GM23338 (cell line): ENCODE measurements around the gene SMCO2. TPM values are rescaled to one million over a fixed set of nuclear protein-coding genes. Genes with fewer than 3 reads are reported as not detected.

Source experiments
- ATAC-seq: fragments of 200-7000 bp; cut with Tn5 transposase; 3 replicates; pipeline ENCODE4 v1.9.1; 2020
- DNase-seq: peaks from one replicate; pipeline ENCODE4 v3.0.0-alpha.2; 2015; ENCODE audit warnings: low spot score
- H2AFZ ChIP-seq: fragments of 200-600 bp; sonication (generic); 2 replicates; pipeline ENCODE4 v1.8.0; 2016; ENCODE audit warnings: antibody characterized with exemption, mild to moderate bottlenecking, moderate library complexity
- H3F3A ChIP-seq: fragments of 200-600 bp; sonication (generic); replicated peaks from 2 replicates; pipeline ENCODE4 v1.8.0; 2017; ENCODE audit warnings: antibody characterized with exemption, mixed run types, low read depth
- H3K27ac ChIP-seq: fragments of 200-600 bp; sonication (generic); 2 replicates; pipeline ENCODE4 v1.6.1; 2016; ENCODE audit warnings: low read depth
- H3K27me3 ChIP-seq: fragments of 200-600 bp; sonication (generic); 2 replicates; pipeline ENCODE4 v1.8.0; 2016; ENCODE audit warnings: mild to moderate bottlenecking, mixed run types, moderate library complexity; ENCODE audit not compliant: insufficient read depth
- H3K36me3 ChIP-seq: fragments of 200-600 bp; sonication (generic); 2 replicates; pipeline ENCODE4 v1.8.0; 2016; ENCODE audit warnings: mild to moderate bottlenecking; ENCODE audit not compliant: insufficient read depth
- H3K4me1 ChIP-seq: fragments of 200-600 bp; sonication (generic); 2 replicates; pipeline ENCODE4 v1.8.0; 2016; ENCODE audit warnings: mild to moderate bottlenecking, moderate library complexity; ENCODE audit not compliant: insufficient read depth
- H3K4me2 ChIP-seq: fragments of 200-600 bp; sonication (generic); 2 replicates; pipeline ENCODE4 v1.7.1; 2017; ENCODE audit warnings: mixed run types
- H3K4me3 ChIP-seq: fragments of 200-600 bp; sonication (generic); 2 replicates; pipeline ENCODE4 v1.6.1; 2016; ENCODE audit warnings: mixed run types
- H3K79me2 ChIP-seq: fragments of 200-600 bp; sonication (generic); replicated peaks from 2 replicates; pipeline ENCODE4 v1.8.0; 2017; ENCODE audit warnings: mild to moderate bottlenecking; ENCODE audit not compliant: insufficient read depth
- H3K9me2 ChIP-seq: fragments of 200-600 bp; sonication (generic); 2 replicates; pipeline ENCODE4 v1.8.0; 2017; ENCODE audit not compliant: insufficient read depth
- H4K20me1 ChIP-seq: fragments of 200-600 bp; sonication (generic); replicated peaks from 2 replicates; pipeline ENCODE4 v1.8.0; 2017; ENCODE audit warnings: mild to moderate bottlenecking; ENCODE audit not compliant: insufficient read depth
- H3K27ac Mint-ChIP-seq: 2 replicates; pipeline ENCODE4 v1.8.0; 2020; ENCODE audit warnings: inconsistent platforms, mild to moderate bottlenecking, moderate library complexity, mixed read lengths
- H3K27me3 Mint-ChIP-seq: 3 replicates; pipeline ENCODE4 v1.8.0; 2022; ENCODE audit warnings: low read depth, mild to moderate bottlenecking, moderate library complexity, mixed read lengths, inconsistent platforms; ENCODE audit not compliant: insufficient read depth, poor library complexity
- H3K36me3 Mint-ChIP-seq: 3 replicates; pipeline ENCODE4 v1.8.0; 2021; ENCODE audit warnings: low read depth, mild to moderate bottlenecking, inconsistent platforms, moderate library complexity, mixed read lengths
- H3K4me1 Mint-ChIP-seq: 3 replicates; pipeline ENCODE4 v1.8.0; 2020; ENCODE audit warnings: mild to moderate bottlenecking, inconsistent platforms, mixed read lengths
- H3K4me3 Mint-ChIP-seq: 3 replicates; pipeline ENCODE4 v1.8.0; 2021; ENCODE audit warnings: moderate library complexity, mild to moderate bottlenecking, inconsistent platforms, mixed read lengths
- H3K9me3 Mint-ChIP-seq: 3 replicates; pipeline ENCODE4 v1.8.0; 2020; ENCODE audit warnings: moderate library complexity, mild to moderate bottlenecking, inconsistent platforms, mixed read lengths
- CREB1 ChIP-seq: fragments of 250-450 bp; sonication (Bioruptor Pico); IDR thresholded peaks from 2 replicates; pipeline ENCODE4 v1.5.0; 2020; ENCODE audit warnings: low read depth, mild to moderate bottlenecking, moderate library complexity
- EZH2 ChIP-seq: fragments of 200-600 bp; sonication (generic); IDR thresholded peaks from one replicate; pipeline ENCODE4 v1.8.0; 2017; ENCODE audit warnings: antibody characterized with exemption, mild to moderate bottlenecking, low read depth; ENCODE audit not compliant: unreplicated experiment
- EZH2phosphoT487 ChIP-seq: fragments of 200-600 bp; sonication (generic); IDR thresholded peaks from one replicate; pipeline ENCODE4 v1.8.1; 2018; ENCODE audit warnings: antibody characterized with exemption; ENCODE audit not compliant: unreplicated experiment
- JUNB ChIP-seq: IDR thresholded peaks from one replicate; pipeline ENCODE4 v1.6.1; 2016; ENCODE audit warnings: antibody characterized with exemption; ENCODE audit not compliant: unreplicated experiment
- NANOG ChIP-seq: IDR thresholded peaks from 2 replicates; pipeline ENCODE4 v1.6.1; 2016; ENCODE audit warnings: antibody characterized with exemption, borderline replicate concordance
- POLR2AphosphoS5 ChIP-seq: IDR thresholded peaks from 2 replicates; pipeline ENCODE4 v1.6.1; 2016; ENCODE audit warnings: antibody characterized with exemption, low read depth
- REST ChIP-seq: IDR thresholded peaks from one replicate; pipeline ENCODE4 v1.6.1; 2018; ENCODE audit warnings: antibody characterized with exemption; ENCODE audit not compliant: unreplicated experiment
- STAT1 ChIP-seq: IDR thresholded peaks from one replicate; pipeline ENCODE4 v1.6.1; 2016; ENCODE audit warnings: antibody characterized with exemption; ENCODE audit not compliant: unreplicated experiment
- ZNF114 ChIP-seq: fragments of 250-450 bp; sonication (Bioruptor Pico); IDR thresholded peaks from 2 replicates; pipeline ENCODE4 v1.5.0; 2020; ENCODE audit warnings: mild to moderate bottlenecking, moderate library complexity
- ZNF331 ChIP-seq: fragments of 250-450 bp; sonication (Bioruptor Pico); IDR thresholded peaks from 2 replicates; pipeline ENCODE4 v1.5.0; 2020; ENCODE audit warnings: low read depth, mild to moderate bottlenecking, moderate library complexity
- ZNF462 ChIP-seq: fragments of 250-450 bp; sonication (Bioruptor Pico); IDR thresholded peaks from 2 replicates; pipeline ENCODE4 v1.5.0; 2020; ENCODE audit warnings: mild to moderate bottlenecking, moderate library complexity
- polyA plus RNA-seq: library from polyadenylated mRNA; unstranded; fragments of >200 nt; fragmentation: Nextera tagmentation; extraction: Ambion mirVana; gene quantifications from 2 replicates; pipeline ENCODE4 v1.2.1, GENCODE V29; 2016
- total RNA-seq: library from RNA; depleted of rRNA; stranded (reverse); fragments of >200 nt; shearing (Covaris generic); gene quantifications from 2 replicates; pipeline ENCODE4 v1.2.3, GENCODE V29; 2014
- TF ChIP-seq, protein P1 (sequence below), 2 experiments: fragments of 200-600 bp in 1 of 2; sonication (generic) in 1 of 2; conservative IDR thresholded peaks; 2 replicates each; pipeline versions ENCODE4 v1.5.1 to v1.6.1; 2016 to 2017; ENCODE audit warnings: antibody characterized with exemption in 2 of 2, low read depth in 2 of 2, mild to moderate bottlenecking in 2 of 2, moderate library complexity in 1 of 2

Gene SMCO2
- total and polyA plus RNA-seq, 2 experiments from 2014 or later: 0.86 TPM; not detected in 1

- H3K9me3 Mint-ChIP-seq: peaks cover 27% of the 10 kb centered on the region
- Histone ChIP-seq H3K9me2 (peaks cover 4% of the 10 kb centered on the region; the same call in 1 of the 2 replicates), H3K4me2 (no peak overlapping the region), H4K20me1 (no peaks in the 10 kb centered on the region), H3K79me2 (no peaks in the 10 kb centered on the region), H3F3A (no peaks in the 10 kb centered on the region), H3K27me3 (no peaks in the 10 kb centered on the region), H3K4me3 (no peak overlapping the region), H3K36me3 (no peaks in the 10 kb centered on the region), H2AFZ (no peak overlapping the region), H3K27ac (no peak overlapping the region), H3K4me1 (no peaks in the 10 kb centered on the region)
- peaks cover 4% of the 10 kb centered on the region for H3K27me3 Mint-ChIP-seq
- H3K36me3 Mint-ChIP-seq: peaks cover 18% of the 10 kb centered on the region
- no peaks in the 10 kb centered on the region for H3K4me1 Mint-ChIP-seq
- no peak for DNase-seq
- H3K4me3 Mint-ChIP-seq: no peak overlapping the region
- TF ChIP-seq ZNF114 (no peak), EZH2phosphoT487 (no peak), JUNB (no peak), REST (no peak), NANOG (no peak), EZH2 (no peak), POLR2AphosphoS5 (no peak)
- H3K27ac Mint-ChIP-seq: no peak overlapping the region
- no peak for ATAC-seq
These were observed 27.8 kb downstream of the SMCO2 start for GRCh38 chr12:27474344-27474743.

GRCh38 chr12:27477049-27477448 lies 30.5 kb downstream of the SMCO2 start:
- DNase-seq: no peak
- H3K9me3 Mint-ChIP-seq: peaks cover 27% of the 10 kb centered on the region
- Histone ChIP-seq H3K4me3 (no peak overlapping the region), H3K27ac (no peak overlapping the region), H3K36me3 (no peaks in the 10 kb centered on the region), H3K79me2 (no peaks in the 10 kb centered on the region), H2AFZ (no peak overlapping the region), H3K9me2 (peaks cover 4% of the 10 kb centered on the region; the same call in 1 of the 2 replicates), H3K4me2 (no peak overlapping the region), H3F3A (no peaks in the 10 kb centered on the region), H4K20me1 (no peaks in the 10 kb centered on the region), H3K27me3 (no peaks in the 10 kb centered on the region), H3K4me1 (no peaks in the 10 kb centered on the region)
- H3K4me1 Mint-ChIP-seq: no peaks in the 10 kb centered on the region
- no peak for ATAC-seq
- peaks cover 18% of the 10 kb centered on the region for H3K36me3 Mint-ChIP-seq
- H3K4me3 Mint-ChIP-seq: no peak overlapping the region
- peaks cover 7% of the 10 kb centered on the region for H3K27me3 Mint-ChIP-seq
- H3K27ac Mint-ChIP-seq: no peak overlapping the region
- no peak for TF ChIP-seq ZNF114
- TF ChIP-seq JUNB: no peak
- TF ChIP-seq ZNF462 (CRISPR knock-in tag): no peak
- no peak for TF ChIP-seq STAT1
- TF ChIP-seq CREB1: no peak
- no peak for TF ChIP-seq ZNF331 (CRISPR knock-in tag)
- TF ChIP-seq POLR2AphosphoS5: no peak
- TF ChIP-seq, protein P1, sequence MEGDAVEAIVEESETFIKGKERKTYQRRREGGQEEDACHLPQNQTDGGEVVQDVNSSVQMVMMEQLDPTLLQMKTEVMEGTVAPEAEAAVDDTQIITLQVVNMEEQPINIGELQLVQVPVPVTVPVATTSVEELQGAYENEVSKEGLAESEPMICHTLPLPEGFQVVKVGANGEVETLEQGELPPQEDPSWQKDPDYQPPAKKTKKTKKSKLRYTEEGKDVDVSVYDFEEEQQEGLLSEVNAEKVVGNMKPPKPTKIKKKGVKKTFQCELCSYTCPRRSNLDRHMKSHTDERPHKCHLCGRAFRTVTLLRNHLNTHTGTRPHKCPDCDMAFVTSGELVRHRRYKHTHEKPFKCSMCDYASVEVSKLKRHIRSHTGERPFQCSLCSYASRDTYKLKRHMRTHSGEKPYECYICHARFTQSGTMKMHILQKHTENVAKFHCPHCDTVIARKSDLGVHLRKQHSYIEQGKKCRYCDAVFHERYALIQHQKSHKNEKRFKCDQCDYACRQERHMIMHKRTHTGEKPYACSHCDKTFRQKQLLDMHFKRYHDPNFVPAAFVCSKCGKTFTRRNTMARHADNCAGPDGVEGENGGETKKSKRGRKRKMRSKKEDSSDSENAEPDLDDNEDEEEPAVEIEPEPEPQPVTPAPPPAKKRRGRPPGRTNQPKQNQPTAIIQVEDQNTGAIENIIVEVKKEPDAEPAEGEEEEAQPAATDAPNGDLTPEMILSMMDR (conservative IDR thresholded peaks at IDR 0.05; ENCODE audit: low read depth in 2 of 2): no peak
